Muscle layer of colon (tissue), 2 donors: Measurements from ENCODE around the gene GALR2.
"Not testable (repeated sequence)": the region's sequence is repeated elsewhere in the genome, so short reads cannot be mapped to it uniquely, and the experiment has no call there.

Experiments
- H3K27ac ChIP-seq: one replicate; pipeline ENCODE4 v1.7.0; 2013; ENCODE audit warnings: low read depth, mild to moderate bottlenecking, low read length, moderate library complexity
- H3K27me3 ChIP-seq, 2 donors: one replicate each; pipeline ENCODE4 v1.7.0; 2013; ENCODE audit warnings: low read length in 2 of 2, mild to moderate bottlenecking in 2 of 2; ENCODE audit not compliant: insufficient read depth in 2 of 2, control insufficient read depth in 1 of 2
- H3K36me3 ChIP-seq: one replicate; pipeline ENCODE4 v1.7.0; 2013; ENCODE audit warnings: mild to moderate bottlenecking, low read length; ENCODE audit not compliant: insufficient read depth
- H3K4me1 ChIP-seq: one replicate; pipeline ENCODE4 v1.7.0; 2013; ENCODE audit warnings: mild to moderate bottlenecking, low read length; ENCODE audit not compliant: insufficient read depth
- H3K4me3 ChIP-seq, 2 donors: one replicate each; pipeline ENCODE4 v1.7.0; 2013; ENCODE audit warnings: low read length in 2 of 2, low read depth in 1 of 2, mild to moderate bottlenecking in 1 of 2, moderate library complexity in 1 of 2
- H3K9ac ChIP-seq: one replicate; pipeline ENCODE4 v1.7.0; 2013; ENCODE audit warnings: low read length
- H3K9me3 ChIP-seq: one replicate; pipeline ENCODE4 v1.7.0; 2013; ENCODE audit warnings: mild to moderate bottlenecking, low read length
- donor health status: abdominal sarcoma.
- donor health status: Adenocarcinoma of cecum.

GALR2 gene

DNA sequence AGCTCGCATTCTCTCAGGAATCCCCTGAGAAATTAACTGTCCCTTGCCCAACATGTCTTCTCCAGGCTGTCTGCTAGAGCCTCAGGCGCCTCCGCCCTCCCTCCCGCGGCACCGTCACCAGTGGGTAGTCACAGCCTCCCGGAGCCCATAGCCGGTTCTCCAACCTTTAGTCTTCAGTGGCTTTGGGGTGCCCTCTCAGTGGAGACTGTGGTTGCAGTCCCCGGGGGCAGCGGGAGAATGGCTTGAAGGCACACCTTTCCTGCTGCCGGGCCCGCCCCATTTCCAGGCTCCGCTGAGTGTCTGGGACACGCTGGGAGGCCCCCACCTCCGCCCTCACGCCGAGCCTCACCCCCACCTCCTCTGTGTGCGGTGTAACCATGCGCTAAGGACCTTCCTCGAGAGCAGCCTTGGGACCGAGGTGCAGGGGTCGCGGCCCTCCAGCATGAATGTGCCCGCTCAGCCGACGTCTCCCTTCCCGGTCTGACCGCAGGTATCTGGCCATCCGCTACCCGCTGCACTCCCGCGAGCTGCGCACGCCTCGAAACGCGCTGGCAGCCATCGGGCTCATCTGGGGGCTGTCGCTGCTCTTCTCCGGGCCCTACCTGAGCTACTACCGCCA lies 1.7 kb downstream of the GALR2 start:
- peaks cover 44 to 67% of the 10 kb centered on the region in 2 donors for H3K27me3 ChIP-seq
- H3K9ac ChIP-seq, result no peak overlapping the region
- no peaks in the 10 kb centered on the region for H3K36me3 ChIP-seq
- peak overlapping the region in 1 of 2 donors; percentile 27 for H3K4me3 ChIP-seq
- H3K4me1 ChIP-seq, result peaks cover 35% of the 10 kb centered on the region
- no peak overlapping the region for H3K27ac ChIP-seq
- no peaks in the 10 kb centered on the region for H3K9me3 ChIP-seq

DNA sequence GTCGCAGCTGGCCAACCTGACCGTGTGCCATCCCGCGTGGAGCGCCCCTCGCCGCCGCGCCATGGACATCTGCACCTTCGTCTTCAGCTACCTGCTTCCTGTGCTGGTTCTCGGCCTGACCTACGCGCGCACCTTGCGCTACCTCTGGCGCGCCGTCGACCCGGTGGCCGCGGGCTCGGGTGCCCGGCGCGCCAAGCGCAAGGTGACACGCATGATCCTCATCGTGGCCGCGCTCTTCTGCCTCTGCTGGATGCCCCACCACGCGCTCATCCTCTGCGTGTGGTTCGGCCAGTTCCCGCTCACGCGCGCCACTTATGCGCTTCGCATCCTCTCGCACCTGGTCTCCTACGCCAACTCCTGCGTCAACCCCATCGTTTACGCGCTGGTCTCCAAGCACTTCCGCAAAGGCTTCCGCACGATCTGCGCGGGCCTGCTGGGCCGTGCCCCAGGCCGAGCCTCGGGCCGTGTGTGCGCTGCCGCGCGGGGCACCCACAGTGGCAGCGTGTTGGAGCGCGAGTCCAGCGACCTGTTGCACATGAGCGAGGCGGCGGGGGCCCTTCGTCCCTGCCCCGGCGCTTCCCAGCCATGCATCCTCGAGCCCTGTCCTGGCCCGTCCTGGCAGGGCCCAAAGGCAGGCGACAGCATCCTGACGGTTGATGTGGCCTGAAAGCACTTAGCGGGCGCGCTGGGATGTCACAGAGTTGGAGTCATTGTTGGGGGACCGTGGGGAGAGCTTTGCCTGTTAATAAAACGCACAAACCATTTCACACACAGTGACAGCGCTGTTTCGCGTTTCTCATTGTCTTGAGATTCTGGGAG lies 2.4 kb downstream of the GALR2 start:
- Histone ChIP-seq H3K27me3 (peaks cover 44 to 67% of the 10 kb centered on the region in 2 donors), H3K4me3 (no peak overlapping the region), H3K9ac (no peak overlapping the region), H3K36me3 (no peaks in the 10 kb centered on the region), H3K9me3 (no peaks in the 10 kb centered on the region), H3K4me1 (peaks cover 29% of the 10 kb centered on the region), H3K27ac (no peak overlapping the region)

- peaks cover 44 to 67% of the 10 kb centered on the region in 2 donors for H3K27me3 ChIP-seq
Observed at GRCh38 chr17:76077584-76078110, 3.1 kb downstream of the GALR2 start.

GRCh38 chr17:76078370-76078769 lies 3.8 kb downstream of the GALR2 start:
- H3K9me3 ChIP-seq, H3K9ac ChIP-seq, H3K27ac ChIP-seq, H3K4me3 ChIP-seq, H3K36me3 ChIP-seq: not testable (repeated sequence)
- Histone ChIP-seq H3K4me1 (peaks cover 25% of the 10 kb centered on the region), H3K27me3 (peaks cover 44 to 67% of the 10 kb centered on the region in 2 donors)

More at GRCh38 chr17:76077584-76078110, 3.1 kb downstream of the GALR2 start:
- Histone ChIP-seq H3K36me3 (no peaks in the 10 kb centered on the region), H3K9me3 (no peaks in the 10 kb centered on the region), H3K4me1 (peaks cover 29% of the 10 kb centered on the region), H3K9ac (no peak overlapping the region), H3K27ac (no peak overlapping the region), H3K4me3 (no peak overlapping the region)

GRCh38 chr17:76078860-76079534 lies 4.4 kb downstream of the GALR2 start, which contains the start of gene ZACN:
Gene ZACN (plus strand): TSS chr17:76079182. CDS start chr17:76079265, 83 bp downstream.
- Histone ChIP-seq H3K27me3 (peaks cover 44 to 62% of the 10 kb centered on the region in 2 donors), H3K36me3 (peaks cover 12% of the 10 kb centered on the region), H3K27ac (no peak within 1 kb of the TSS), H3K4me3 (no peak within 1 kb of the TSS), H3K4me1 (peaks cover 25% of the 10 kb centered on the region), H3K9me3 (no peaks in the 10 kb centered on the region), H3K9ac (no peak within 1 kb of the TSS)

- Histone ChIP-seq H3K4me3 (no peak overlapping the region), H3K4me1 (peaks cover 25% of the 10 kb centered on the region), H3K9ac (no peak overlapping the region), H3K9me3 (no peaks in the 10 kb centered on the region), H3K27ac (no peak overlapping the region), H3K36me3 (peaks cover 18% of the 10 kb centered on the region), H3K27me3 (peaks cover 44 to 57% of the 10 kb centered on the region in 2 donors)
Observed at GRCh38 chr17:76079535-76079955, 5.0 kb downstream of the GALR2 start.

- Histone ChIP-seq H3K36me3 (peaks cover 24% of the 10 kb centered on the region), H3K4me1 (peaks cover 25% of the 10 kb centered on the region), H3K9ac (no peak overlapping the region), H3K4me3 (no peak overlapping the region), H3K27ac (no peak overlapping the region), H3K27me3 (peaks cover 40 to 50% of the 10 kb centered on the region in 2 donors), H3K9me3 (no peaks in the 10 kb centered on the region)
Observed at GRCh38 chr17:76079956-76080767, 5.6 kb downstream of the GALR2 start.

GRCh38 chr17:76080768-76081287 lies 6.2 kb downstream of the GALR2 start:
- Histone ChIP-seq H3K9ac (no peak overlapping the region), H3K4me3 (no peak overlapping the region)

DNA sequence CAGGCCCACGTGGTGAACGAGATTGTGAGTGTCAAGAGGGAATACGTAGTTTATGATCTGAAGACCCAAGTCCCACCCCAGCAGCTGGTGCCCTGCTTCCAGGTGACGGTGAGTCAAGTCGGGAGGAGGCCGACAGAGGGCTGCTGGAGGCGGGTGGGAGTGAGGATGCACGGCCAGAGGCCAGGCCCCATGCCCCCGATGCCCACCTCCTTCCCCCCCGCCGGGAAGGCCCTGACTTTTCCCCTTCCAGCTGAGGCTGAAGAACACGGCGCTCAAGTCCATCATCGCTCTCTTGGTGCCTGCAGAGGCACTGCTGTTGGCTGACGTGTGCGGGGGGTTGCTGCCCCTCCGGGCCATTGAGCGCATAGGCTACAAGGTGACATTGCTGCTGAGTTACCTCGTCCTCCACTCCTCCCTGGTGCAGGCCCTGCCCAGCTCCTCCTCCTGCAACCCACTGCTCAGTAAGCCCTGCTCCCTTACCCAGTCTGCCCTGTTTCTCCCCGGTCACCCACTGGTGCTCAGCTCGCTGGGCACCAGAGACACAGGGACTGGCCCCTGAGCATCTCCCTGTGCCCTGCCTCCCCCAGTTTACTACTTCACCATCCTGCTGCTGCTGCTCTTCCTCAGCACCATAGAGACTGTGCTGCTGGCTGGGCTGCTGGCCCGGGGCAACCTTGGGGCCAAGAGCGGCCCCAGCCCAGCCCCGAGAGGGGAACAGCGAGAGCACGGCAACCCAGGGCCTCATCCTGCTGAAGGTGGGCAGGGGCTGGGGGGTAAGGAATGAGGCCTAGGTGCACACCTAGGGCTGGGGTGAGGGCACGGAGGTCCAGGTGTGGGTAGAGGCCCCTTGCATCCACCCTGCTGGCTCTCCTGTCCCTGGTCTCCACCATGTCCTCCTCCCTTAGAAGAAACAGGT lies 7.0 kb downstream of the GALR2 start:
- Histone ChIP-seq H3K27me3 (peaks cover 26 to 36% of the 10 kb centered on the region in 2 donors), H3K9ac (no peak overlapping the region), H3K9me3 (no peaks in the 10 kb centered on the region), H3K36me3 (peaks cover 38% of the 10 kb centered on the region), H3K4me3 (no peak overlapping the region), H3K27ac (no peak overlapping the region), H3K4me1 (peaks cover 14% of the 10 kb centered on the region)

More at GRCh38 chr17:76080768-76081287, 6.2 kb downstream of the GALR2 start:
- H3K36me3 ChIP-seq, result peaks cover 30% of the 10 kb centered on the region
- no peaks in the 10 kb centered on the region for H3K9me3 ChIP-seq
- H3K4me1 ChIP-seq, result peaks cover 19% of the 10 kb centered on the region
- H3K27ac ChIP-seq, result no peak overlapping the region
- H3K27me3 ChIP-seq, result peaks cover 33 to 44% of the 10 kb centered on the region in 2 donors
